ENCODE measurements around the gene VWC2.

Gene VWC2

GRCh38 chr7:49783446-49783845 lies 10.0 kb downstream of the VWC2 start:
- DNase-seq (ENCODE audit: low spot score): no peak

GRCh38 chr7:49787980-49788379 lies 14.5 kb downstream of the VWC2 start:
- DNase-seq (ENCODE audit: low spot score): no peak

GRCh38 chr7:49788455-49789059 lies 15.1 kb downstream of the VWC2 start:
- no peak for DNase-seq (ENCODE audit: low spot score)

- DNase-seq (ENCODE audit: low spot score): no peak
Measured at GRCh38 chr7:49789736-49790135, 16.3 kb downstream of the VWC2 start.

- DNase-seq (ENCODE audit: low spot score): no peak
Measured at GRCh38 chr7:49790209-49790608, 16.8 kb downstream of the VWC2 start.

GRCh38 chr7:49791088-49791741 lies 17.8 kb downstream of the VWC2 start:
- DNase-seq (ENCODE audit: low spot score): no peak

- no peak for DNase-seq (ENCODE audit: low spot score)
Measured at GRCh38 chr7:49797987-49798660, 24.7 kb downstream of the VWC2 start.

- DNase-seq (ENCODE audit: low spot score): no peak
Measured at GRCh38 chr7:49800031-49800430, 26.6 kb downstream of the VWC2 start.

GRCh38 chr7:49802600-49802999 lies 29.2 kb downstream of the VWC2 start:
- no peak for DNase-seq (ENCODE audit: low spot score)

- no peak for DNase-seq (ENCODE audit: low spot score)
Measured at GRCh38 chr7:49803812-49804211, 30.4 kb downstream of the VWC2 start.

- no peak for DNase-seq (ENCODE audit: low spot score)
Measured at GRCh38 chr7:49805371-49806007, 32.1 kb downstream of the VWC2 start.

- no peak for DNase-seq (ENCODE audit: low spot score)
Measured at GRCh38 chr7:49812534-49812933, 39.1 kb downstream of the VWC2 start.

GRCh38 chr7:49817279-49817678 lies 43.8 kb downstream of the VWC2 start:
- DNase-seq (ENCODE audit: low spot score): no peak

- DNase-seq (ENCODE audit: low spot score): no peak
Measured at GRCh38 chr7:49821181-49821580, 47.7 kb downstream of the VWC2 start.

- no peak for DNase-seq (ENCODE audit: low spot score)
Measured at GRCh38 chr7:49822856-49823255, 49.4 kb downstream of the VWC2 start.

- no peak for DNase-seq (ENCODE audit: low spot score)
Measured at GRCh38 chr7:49823566-49823965, 50.1 kb downstream of the VWC2 start.

- no peak for DNase-seq (ENCODE audit: low spot score)
Measured at GRCh38 chr7:49839863-49840645, 66.6 kb downstream of the VWC2 start.

GRCh38 chr7:49840751-49841405 lies 67.4 kb downstream of the VWC2 start:
- no peak for DNase-seq (ENCODE audit: low spot score)

GRCh38 chr7:49845626-49846025 lies 72.2 kb downstream of the VWC2 start:
- DNase-seq (ENCODE audit: low spot score): no peak

- DNase-seq (ENCODE audit: low spot score): no peak
Measured at GRCh38 chr7:49848211-49848841, 74.9 kb downstream of the VWC2 start.

- DNase-seq (ENCODE audit: low spot score): no peak
Measured at GRCh38 chr7:49850921-49851613, 77.6 kb downstream of the VWC2 start.
